Nucleus accumbens (tissue), 56 donors: Measurements from ENCODE around the gene TRPV3.
"Not testable (repeated sequence)": the region's sequence is repeated elsewhere in the genome, so short reads cannot be mapped to it uniquely, and the experiment has no call there.

Experiments used
- DNase-seq, 56 donors: peaks; one replicate each; lab custom pipeline; 2025; lab: John Stamatoyannopoulos, UW

Gene TRPV3

GRCh38 chr17:3557768-3558583 lies at the start of gene TRPV3:
Gene TRPV3, minus strand, starts transcription at chr17:3557812. Its CDS starts 2,962 bp downstream, at chr17:3554850.
- peak in 28 of 56 donors; percentile 3 to 80 (median 30) for DNase-seq

GRCh38 chr17:3603870-3604259 lies 46.3 kb upstream of the TRPV3 start:
- DNase-seq = no peak

GRCh38 chr17:3603119-3603869 lies 45.7 kb upstream of the TRPV3 start:
- DNase-seq = no peak

GRCh38 chr17:3602499-3602898 lies 44.9 kb upstream of the TRPV3 start:
- DNase-seq = no peak

GRCh38 chr17:3600529-3601205 lies 43.1 kb upstream of the TRPV3 start:
- DNase-seq = no peak

GRCh38 chr17:3598078-3598477 lies 40.5 kb upstream of the TRPV3 start:
- DNase-seq = no peak

- DNase-seq = no peak
Measured at GRCh38 chr17:3596804-3597464, 39.3 kb upstream of the TRPV3 start.

- no peak for DNase-seq
Measured at GRCh38 chr17:3594976-3595375, 37.4 kb upstream of the TRPV3 start.

- peak in 31 of 56 donors; percentile 3 to 71 (median 19) for DNase-seq
Measured at GRCh38 chr17:3594051-3594800, 36.6 kb upstream of the TRPV3 start.

- DNase-seq = no peak
Measured at GRCh38 chr17:3593384-3593783, 35.8 kb upstream of the TRPV3 start.

- DNase-seq = no peak
Measured at GRCh38 chr17:3592216-3592860, 34.7 kb upstream of the TRPV3 start.

GRCh38 chr17:3590768-3591167 lies 33.2 kb upstream of the TRPV3 start:
- DNase-seq = no peak

GRCh38 chr17:3590231-3590630 lies 32.6 kb upstream of the TRPV3 start:
- no peak for DNase-seq

GRCh38 chr17:3589784-3590183 lies 32.2 kb upstream of the TRPV3 start:
- DNase-seq = no peak

- no peak for DNase-seq
Measured at GRCh38 chr17:3585826-3586225, 28.2 kb upstream of the TRPV3 start.

- DNase-seq = no peak
Measured at GRCh38 chr17:3583456-3583855, 25.8 kb upstream of the TRPV3 start.

GRCh38 chr17:3582915-3583314 lies 25.3 kb upstream of the TRPV3 start:
- no peak for DNase-seq

GRCh38 chr17:3578667-3579066 lies 21.1 kb upstream of the TRPV3 start:
- DNase-seq = not testable (repeated sequence)

- no peak for DNase-seq
Measured at GRCh38 chr17:3576970-3577369, 19.4 kb upstream of the TRPV3 start.
